Limb (tissue), 2 donors: ENCODE measurements around the gene SHOC2.

Source experiments
- DNase-seq, 2 donors: peaks; one replicate each; pipeline ENCODE4 v3.0.0-alpha.2; 2016; ENCODE audit errors: extremely low spot score in 2 of 2

Gene SHOC2

GRCh38 chr10:110946496-110946895 lies 27.1 kb downstream of the SHOC2 start:
- no peak for DNase-seq

- DNase-seq, result no peak
Observed at GRCh38 chr10:110947061-110947595, 27.7 kb downstream of the SHOC2 start.

GRCh38 chr10:110951381-110951780 lies 32.0 kb downstream of the SHOC2 start:
- no peak for DNase-seq

- DNase-seq, result no peak
Observed at GRCh38 chr10:110957606-110958005, 38.2 kb downstream of the SHOC2 start.

- peak in 1 of 2 donors; percentile 15 for DNase-seq
Observed at GRCh38 chr10:110959379-110960332, 40.3 kb downstream of the SHOC2 start.

GRCh38 chr10:110960333-110960712 lies 40.9 kb downstream of the SHOC2 start:
- no peak for DNase-seq

GRCh38 chr10:110962443-110962842 lies 43.0 kb downstream of the SHOC2 start:
- DNase-seq, result no peak

- DNase-seq, result no peak
Observed at GRCh38 chr10:110963162-110963561, 43.8 kb downstream of the SHOC2 start.

GRCh38 chr10:110964681-110965080 lies 45.3 kb downstream of the SHOC2 start:
- no peak for DNase-seq

- DNase-seq, result no peak
Observed at GRCh38 chr10:110965216-110965615, 45.8 kb downstream of the SHOC2 start.

GRCh38 chr10:110966146-110966545 lies 46.7 kb downstream of the SHOC2 start:
- no peak for DNase-seq

GRCh38 chr10:110967009-110967630 lies 47.7 kb downstream of the SHOC2 start:
- DNase-seq, result no peak

GRCh38 chr10:110967645-110968044 lies 48.2 kb downstream of the SHOC2 start:
- DNase-seq, result no peak

- no peak for DNase-seq
Observed at GRCh38 chr10:110969183-110969582, 49.8 kb downstream of the SHOC2 start.

GRCh38 chr10:110971638-110972037 lies 52.2 kb downstream of the SHOC2 start:
- no peak for DNase-seq

- DNase-seq, result no peak
Observed at GRCh38 chr10:110972231-110973134, 53.1 kb downstream of the SHOC2 start.

GRCh38 chr10:110973400-110973799 lies 54.0 kb downstream of the SHOC2 start:
- DNase-seq, result no peak

GRCh38 chr10:110976577-110976976 lies 57.2 kb downstream of the SHOC2 start:
- DNase-seq, result no peak

GRCh38 chr10:110977662-110978061 lies 58.3 kb downstream of the SHOC2 start:
- no peak for DNase-seq

GRCh38 chr10:110978204-110978603 lies 58.8 kb downstream of the SHOC2 start:
- DNase-seq, result no peak

GRCh38 chr10:110979611-110980010 lies 60.2 kb downstream of the SHOC2 start:
- DNase-seq, result no peak
